Heart right ventricle (tissue), 16 donors: ENCODE measurements around the gene FZD1. TPM values are rescaled to one million over a fixed set of nuclear protein-coding genes. Genes with fewer than 3 reads are reported as not detected.

Experiments used
- ATAC-seq, 8 donors: fragments of 200-7000 bp; cut with Tn5 transposase; one replicate each; pipeline ENCODE4 v1.9.1; 2020; ENCODE audit warnings: mild to moderate bottlenecking in 8 of 8, moderate library complexity in 8 of 8, moderate number of reproducible peaks in 1 of 8
- DNase-seq, 2 donors: peaks; one replicate each; pipeline ENCODE4 v3.0.0-alpha.2; 2020
- H3K27ac ChIP-seq, 10 donors: fragments of 200-600 bp; sonication (generic) in 2 of 10; one replicate each; pipeline versions ENCODE4 v1.5.0 to v1.8.0; 2020 to 2022; ENCODE audit warnings: mild to moderate bottlenecking in 3 of 10
- H3K27me3 ChIP-seq, 7 donors: fragments of 200-600 bp; one replicate each; pipeline ENCODE4 v1.8.0; 2021 to 2022; ENCODE audit warnings: mild to moderate bottlenecking in 2 of 7
- H3K36me3 ChIP-seq, 9 donors: fragments of 200-600 bp; sonication (generic) in 1 of 9; one replicate each; pipeline versions ENCODE4 v1.5.0 to v1.8.0; 2020 to 2022; ENCODE audit warnings: mild to moderate bottlenecking in 2 of 9
- H3K4me1 ChIP-seq, 9 donors: fragments of 200-600 bp; sonication (generic) in 1 of 9; one replicate each; pipeline versions ENCODE4 v1.5.0 to v1.8.0; 2020 to 2022; ENCODE audit warnings: mild to moderate bottlenecking in 4 of 9
- H3K4me3 ChIP-seq, 10 donors: fragments of 200-600 bp; sonication (generic) in 2 of 10; one replicate each; pipeline versions ENCODE4 v1.5.0 to v1.8.0; 2020 to 2022; ENCODE audit warnings: mild to moderate bottlenecking in 7 of 10, moderate library complexity in 2 of 10
- H3K9me3 ChIP-seq, 11 donors: fragments of 200-600 bp in 10 of 11; sonication (generic) in 2 of 11; one replicate each; pipeline versions ENCODE4 v1.5.0 to v1.8.0; 2013 to 2022; ENCODE audit warnings: mild to moderate bottlenecking in 2 of 11, control low read depth in 1 of 11, moderate library complexity in 1 of 11
- WGBS, 2 donors: extraction: QIAGEN DNeasy Blood & Tissue Kit; methylation state at CpG; one replicate each; pipeline ENCODE4 v1.1.7; 2013; ENCODE audit warnings: inconsistent platforms in 1 of 2; 5-methylcytosine and 5-hydroxymethylcytosine counted together
- intact Hi-C, 10 donors: fragments of 100-400 bp; cut with DNase I; formaldehyde crosslinking; loops; one replicate each; pipeline versions ENCODE4 v1.11.1 to v1.14.2; 2022
- polyA plus RNA-seq, 2 donors: library from polyadenylated mRNA; stranded (reverse); fragments of 200-250 nt; gene quantifications; one replicate each; pipeline ENCODE4 v1.2.3, GENCODE V29; 2013
- total RNA-seq, 10 donors: library from RNA; stranded (reverse); fragmentation: NEBNext Ultra II Directional in 3 of 10; extraction: Animal tissue kit (Norgen Biotek cat#: 25700) in 3 of 10; gene quantifications; one replicate each; pipeline versions ENCODE4 v1.2.1 to v1.2.4, GENCODE V29; 2021 to 2023
- TF ChIP-seq, protein P1 (sequence below), 9 donors: fragments of 200-600 bp; sonication (generic) in 2 of 9; IDR thresholded peaks; one replicate each; pipeline versions ENCODE4 v1.5.0 to v1.8.0; 2021 to 2022; ENCODE audit warnings: antibody characterized with exemption in 9 of 9, mild to moderate bottlenecking in 5 of 9, moderate library complexity in 1 of 9
- donor health status: Arrhythmogenic right ventricular cardiomyopathy.
- donor health status: ischemic (EF 13 %, LVEDD 7.1; RV severe dilation, severe dysfunction).
- donor health status: healthy with polysubstance abuse.
- donor health status: DM: no; HTN: yes; CAD: no.
- donor health status: DM: no; HTN: no; CAD: no.
- donor health status: ischemic (EF 25% LVEDD 6.9; RV normal size, moderate dysfunction).
- donor health status: ischemic (EF 25% LVEDD 5.7; RV mildly dilated, moderate dysfunction).
- donor health status: healthy.
- donor health status: DM: yes; HTN: yes; CAD: no.
- donor health status: Ischemic cardiomyopathy.
- donor health status: ischemic (EF 35%, LVEDD 5.7; RV mildly dilated, moderate dysfunction).
- donor health status: nonischemic (EF 11% LVEDD 7.7; RV severe dilation, severe dysfunction).
- donor health status: DM: yes; HTN: yes; CAD: no.
- donor health status: PGD.
- donor health status: ischemic (EF 29% LVEDD 5.4; RV normal size, mild dysfunction).
- donor health status: nonischemic (EF 23%, LVEDD 6.1; RV moderate dilation, normal function).

FZD1 gene
- total and polyA plus RNA-seq, 12 donors = 3.8 to 36.0 (median 15.6) TPM

- peaks cover 3 to 54% (median 28%) of the 10 kb centered on the region in 9 donors for H3K4me1 ChIP-seq
- H3K4me3 ChIP-seq = peak overlapping the region; percentile 73 to 93 (median 84)
- intact Hi-C loops = loop anchor here (2.0 to 10.0 kb wide), 9 partner anchors 80 to 520 kb away; no protein-coding TSS in a partner anchor
- H3K27me3 ChIP-seq = peaks cover 0 to 26% (median 0%) of the 10 kb centered on the region in 7 donors
- peak; percentile 9 to 32 (median 24) for ATAC-seq
- no peaks in the 10 kb centered on the region for H3K9me3 ChIP-seq
- TF ChIP-seq, protein P1, sequence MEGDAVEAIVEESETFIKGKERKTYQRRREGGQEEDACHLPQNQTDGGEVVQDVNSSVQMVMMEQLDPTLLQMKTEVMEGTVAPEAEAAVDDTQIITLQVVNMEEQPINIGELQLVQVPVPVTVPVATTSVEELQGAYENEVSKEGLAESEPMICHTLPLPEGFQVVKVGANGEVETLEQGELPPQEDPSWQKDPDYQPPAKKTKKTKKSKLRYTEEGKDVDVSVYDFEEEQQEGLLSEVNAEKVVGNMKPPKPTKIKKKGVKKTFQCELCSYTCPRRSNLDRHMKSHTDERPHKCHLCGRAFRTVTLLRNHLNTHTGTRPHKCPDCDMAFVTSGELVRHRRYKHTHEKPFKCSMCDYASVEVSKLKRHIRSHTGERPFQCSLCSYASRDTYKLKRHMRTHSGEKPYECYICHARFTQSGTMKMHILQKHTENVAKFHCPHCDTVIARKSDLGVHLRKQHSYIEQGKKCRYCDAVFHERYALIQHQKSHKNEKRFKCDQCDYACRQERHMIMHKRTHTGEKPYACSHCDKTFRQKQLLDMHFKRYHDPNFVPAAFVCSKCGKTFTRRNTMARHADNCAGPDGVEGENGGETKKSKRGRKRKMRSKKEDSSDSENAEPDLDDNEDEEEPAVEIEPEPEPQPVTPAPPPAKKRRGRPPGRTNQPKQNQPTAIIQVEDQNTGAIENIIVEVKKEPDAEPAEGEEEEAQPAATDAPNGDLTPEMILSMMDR (IDR thresholded peaks at IDR 0.05) = peak in 1 of 9 donors; percentile 2
- no peaks in the 10 kb centered on the region for H3K36me3 ChIP-seq
- H3K27ac ChIP-seq = peak overlapping the region; percentile 87 to 98 (median 96)
- WGBS, 2 donors = 0 to 1% methylated on average over 66 to 78 of the region's 78 CpGs
- DNase-seq = peak; percentile 19 to 59
Measured at GRCh38 chr7:91264924-91265681, 870 bp downstream of the FZD1 start.

GRCh38 chr7:91265693-91266066 is 1.4 kb downstream of the FZD1 start:
- TF ChIP-seq, protein P1 (IDR thresholded peaks at IDR 0.05) = no peak
- ATAC-seq (no peak), DNase-seq (peak in 1 of 2 donors; percentile 20)
- Histone ChIP-seq H3K36me3 (no peaks in the 10 kb centered on the region), H3K4me1 (peaks cover 3 to 59% (median 28%) of the 10 kb centered on the region in 9 donors), H3K4me3 (peak overlapping the region; percentile 73 to 93 (median 84)), H3K27me3 (peaks cover 0 to 21% (median 0%) of the 10 kb centered on the region in 7 donors), H3K27ac (peak overlapping the region in 9 of 10 donors; percentile 89 to 98 (median 96)), H3K9me3 (no peaks in the 10 kb centered on the region)
- WGBS, 2 donors = 10 to 21% methylated on average over 31 of the region's 31 CpGs
- intact Hi-C loops = loop anchor here in 8 of 10 donors (2.0 to 10.0 kb wide), 7 partner anchors 79 to 519 kb away; no protein-coding TSS in a partner anchor

DNA sequence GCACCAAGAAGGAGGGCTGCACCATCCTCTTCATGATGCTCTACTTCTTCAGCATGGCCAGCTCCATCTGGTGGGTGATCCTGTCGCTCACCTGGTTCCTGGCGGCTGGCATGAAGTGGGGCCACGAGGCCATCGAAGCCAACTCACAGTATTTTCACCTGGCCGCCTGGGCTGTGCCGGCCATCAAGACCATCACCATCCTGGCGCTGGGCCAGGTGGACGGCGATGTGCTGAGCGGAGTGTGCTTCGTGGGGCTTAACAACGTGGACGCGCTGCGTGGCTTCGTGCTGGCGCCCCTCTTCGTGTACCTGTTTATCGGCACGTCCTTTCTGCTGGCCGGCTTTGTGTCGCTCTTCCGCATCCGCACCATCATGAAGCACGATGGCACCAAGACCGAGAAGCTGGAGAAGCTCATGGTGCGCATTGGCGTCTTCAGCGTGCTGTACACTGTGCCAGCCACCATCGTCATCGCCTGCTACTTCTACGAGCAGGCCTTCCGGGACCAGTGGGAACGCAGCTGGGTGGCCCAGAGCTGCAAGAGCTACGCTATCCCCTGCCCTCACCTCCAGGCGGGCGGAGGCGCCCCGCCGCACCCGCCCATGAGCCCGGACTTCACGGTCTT is 1.9 kb downstream of the FZD1 start:
- Histone ChIP-seq H3K4me3 (peak overlapping the region; percentile 73 to 93 (median 84)), H3K4me1 (peaks cover 3 to 59% (median 28%) of the 10 kb centered on the region in 9 donors), H3K9me3 (no peaks in the 10 kb centered on the region), H3K36me3 (no peaks in the 10 kb centered on the region), H3K27ac (peak overlapping the region in 7 of 10 donors; percentile 36 to 97 (median 96)), H3K27me3 (peaks cover 0 to 20% (median 0%) of the 10 kb centered on the region in 7 donors)
- intact Hi-C loops = loop anchor here in 7 of 10 donors (5.0 to 10.0 kb wide), 6 partner anchors 79 to 519 kb away; no protein-coding TSS in a partner anchor
- ATAC-seq (no peak), DNase-seq (peak; percentile 13 to 35)
- WGBS, 2 donors = 36 to 50% methylated on average over 43 of the region's 43 CpGs
- TF ChIP-seq, protein P1 (IDR thresholded peaks at IDR 0.05) = no peak

- intact Hi-C loops = loop anchor here in 7 of 10 donors (5.0 to 10.0 kb wide), 6 partner anchors 78 to 518 kb away; no protein-coding TSS in a partner anchor
Measured at GRCh38 chr7:91266689-91267090, 2.5 kb downstream of the FZD1 start.

More at GRCh38 chr7:91266689-91267090, 2.5 kb downstream of the FZD1 start:
- H3K9me3 ChIP-seq = no peaks in the 10 kb centered on the region
- DNase-seq (no peak), ATAC-seq (no peak)
- 37 to 48% methylated on average over 20 of the region's 20 CpGs for WGBS, 2 donors
- peaks cover 3 to 59% (median 28%) of the 10 kb centered on the region in 9 donors for H3K4me1 ChIP-seq
- H3K36me3 ChIP-seq = no peaks in the 10 kb centered on the region
- peak overlapping the region; percentile 8 to 91 (median 82) for H3K4me3 ChIP-seq
- peaks cover 0 to 17% (median 0%) of the 10 kb centered on the region in 7 donors for H3K27me3 ChIP-seq
- TF ChIP-seq, protein P1 (IDR thresholded peaks at IDR 0.05) = no peak
- peak overlapping the region in 6 of 10 donors; percentile 36 to 97 (median 92) for H3K27ac ChIP-seq
